ENCODE data around the gene CARD14. TPM values are rescaled to one million over a fixed set of nuclear protein-coding genes. Genes with fewer than 3 reads are reported as not detected.
"Not testable (repeated sequence)": the region's sequence is repeated elsewhere in the genome, so short reads cannot be mapped to it uniquely, and the experiment has no call there.

CARD14 gene
- total RNA-seq, 1 experiment from 2014 or later = 2.3 TPM

DNA sequence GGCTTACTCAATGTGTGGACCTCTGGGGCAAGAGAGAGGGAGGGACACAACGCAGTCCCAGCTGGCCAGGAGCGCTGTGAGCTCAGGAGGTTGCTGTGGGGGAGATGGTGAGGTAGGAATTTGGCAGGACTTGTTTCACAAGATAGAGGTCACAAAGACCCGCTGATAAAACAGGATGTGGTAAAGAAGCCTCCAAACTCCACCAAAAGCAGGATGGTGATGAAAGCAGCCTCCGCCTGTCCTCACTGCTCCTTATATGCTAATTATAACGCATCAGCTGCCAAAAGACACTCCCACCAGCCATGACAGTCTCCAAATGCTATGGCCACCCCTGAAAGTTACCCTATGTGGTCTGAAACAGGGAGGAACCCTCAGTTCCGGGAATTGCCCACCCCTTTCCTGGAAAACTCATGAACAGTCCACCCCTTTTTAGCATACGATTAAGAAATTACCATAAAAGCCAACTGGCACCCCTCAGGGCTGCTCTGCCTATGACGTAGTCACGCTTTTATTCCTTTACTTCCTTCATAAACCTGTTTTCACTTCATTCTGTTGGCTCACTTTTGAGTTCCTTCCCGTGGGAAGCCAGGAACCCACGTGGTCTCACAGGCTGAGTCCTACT lies 17.6 kb upstream of the CARD14 start:
- H3K4me1 ChIP-seq (ENCODE audit: insufficient read depth, low read length) = no peaks in the 10 kb centered on the region
- TF ChIP-seq EZH2phosphoT487 (IDR thresholded peaks at IDR 0.05; ENCODE audit: borderline replicate concordance, low read length) = no peak
- no peak for TF ChIP-seq EZH2 (IDR thresholded peaks at IDR 0.05; ENCODE audit: low read length, unreplicated experiment)
- no peak for TF ChIP-seq CTCF (conservative IDR thresholded peaks at IDR 0.05; ENCODE audit: low read depth, low read length)
- no peaks in the 10 kb centered on the region for H3F3A ChIP-seq (ENCODE audit: low read length, unreplicated experiment)
- ATAC-seq = no peak
- H3K4me3 ChIP-seq (ENCODE audit: low read length) = no peak overlapping the region
- peaks cover 22% of the 10 kb centered on the region for H3K79me2 ChIP-seq (ENCODE audit: low read length)
- DNase-seq = no peak
- no peaks in the 10 kb centered on the region for H3K27me3 ChIP-seq (ENCODE audit: low read length)
- no peak overlapping the region for H3K4me2 ChIP-seq (ENCODE audit: low read length)
- ChIA-PET CTCF (no interaction called here), POLR2A (ENCODE audit: unreplicated experiment) (no interaction called here)
- intact Hi-C loops (cut with micrococcal nuclease) = no loop called here
- H3K9me3 ChIP-seq (ENCODE audit: low read length) = peaks cover 7% of the 10 kb centered on the region
- no peaks in the 10 kb centered on the region for H3K9me2 ChIP-seq (replicated peaks; ENCODE audit: low read length)
- H4K20me1 ChIP-seq (ENCODE audit: low read length) = no peaks in the 10 kb centered on the region
- BruUV-seq (replicated peaks) = no TSS peak
- no peak overlapping the region for H2AFZ ChIP-seq (ENCODE audit: low read length)
- H3K36me3 ChIP-seq (ENCODE audit: low read depth, low read length) = no peaks in the 10 kb centered on the region
- no peak overlapping the region for H3K9ac ChIP-seq (ENCODE audit: low read length)
- no peak overlapping the region for H3K27ac ChIP-seq (ENCODE audit: low read length)

DNA sequence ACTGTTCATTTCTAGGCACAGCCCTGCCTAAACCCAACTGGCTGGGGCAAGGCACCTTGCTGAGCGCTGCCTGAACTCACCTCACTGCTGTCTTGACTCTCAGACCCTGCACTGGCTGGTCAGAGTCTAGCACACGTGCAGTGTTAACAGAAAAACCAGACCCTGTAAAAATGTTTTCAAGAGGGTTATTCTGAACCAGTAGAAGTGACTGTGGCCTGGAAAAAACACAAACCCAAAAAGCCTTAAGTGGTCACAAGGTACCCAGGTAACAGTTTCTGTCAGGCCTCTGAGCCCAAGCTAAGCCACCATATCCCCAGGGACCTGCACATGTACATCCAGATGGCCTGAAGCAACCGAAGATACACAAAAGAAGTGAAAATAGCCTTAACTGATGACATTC lies 16.8 kb upstream of the CARD14 start:
- ChIA-PET CTCF (no interaction called here), POLR2A (ENCODE audit: unreplicated experiment) (no interaction called here)
- H3K4me2 ChIP-seq (ENCODE audit: low read length) = no peak overlapping the region
- TF ChIP-seq CTCF (conservative IDR thresholded peaks at IDR 0.05; ENCODE audit: low read depth, low read length) = no peak
- TF ChIP-seq EZH2 (IDR thresholded peaks at IDR 0.05; ENCODE audit: low read length, unreplicated experiment) = no peak
- no peak for TF ChIP-seq EZH2phosphoT487 (IDR thresholded peaks at IDR 0.05; ENCODE audit: borderline replicate concordance, low read length)
- intact Hi-C loops (cut with micrococcal nuclease) = no loop called here
- H3K36me3 ChIP-seq (ENCODE audit: low read depth, low read length) = no peaks in the 10 kb centered on the region
- peaks cover 14% of the 10 kb centered on the region for H3K79me2 ChIP-seq (ENCODE audit: low read length)
- H3K27ac ChIP-seq (ENCODE audit: low read length) = no peak overlapping the region
- H4K20me1 ChIP-seq (ENCODE audit: low read length) = no peaks in the 10 kb centered on the region
- H2AFZ ChIP-seq (ENCODE audit: low read length) = no peak overlapping the region
- no peaks in the 10 kb centered on the region for H3K9me2 ChIP-seq (replicated peaks; ENCODE audit: low read length)
- H3F3A ChIP-seq (ENCODE audit: low read length, unreplicated experiment) = no peaks in the 10 kb centered on the region
- H3K9ac ChIP-seq (ENCODE audit: low read length) = no peak overlapping the region
- H3K4me1 ChIP-seq (ENCODE audit: insufficient read depth, low read length) = no peaks in the 10 kb centered on the region
- H3K4me3 ChIP-seq (ENCODE audit: low read length) = no peak overlapping the region
- peaks cover 7% of the 10 kb centered on the region for H3K9me3 ChIP-seq (ENCODE audit: low read length)
- BruUV-seq (replicated peaks) = no TSS peak
- ATAC-seq (no peak), DNase-seq (no peak)
- H3K27me3 ChIP-seq (ENCODE audit: low read length) = no peaks in the 10 kb centered on the region

DNA sequence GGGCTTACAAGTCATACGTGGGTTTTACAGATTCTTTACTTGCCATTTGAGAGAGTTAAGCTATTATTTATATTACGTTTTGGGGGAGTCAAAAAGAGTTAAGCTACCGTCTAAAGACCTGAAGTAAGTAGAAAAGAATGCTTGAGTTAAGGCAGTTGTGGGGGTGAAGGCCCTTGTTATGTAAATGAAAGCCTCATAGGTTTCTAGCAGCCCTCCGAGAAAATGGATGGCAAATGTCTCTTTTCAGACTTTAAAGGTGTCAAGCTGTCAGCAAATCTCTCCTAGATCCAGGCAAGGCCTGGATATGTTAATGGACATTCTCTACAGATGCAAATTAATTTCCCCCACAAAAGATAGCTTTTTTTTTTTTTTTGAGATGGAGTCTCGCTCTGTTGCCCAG lies 15.7 kb upstream of the CARD14 start:
- no peak overlapping the region for H3K4me2 ChIP-seq (ENCODE audit: low read length)
- H3K9me3 ChIP-seq (ENCODE audit: low read length) = peaks cover 7% of the 10 kb centered on the region
- ChIA-PET POLR2A (ENCODE audit: unreplicated experiment) (no interaction called here), CTCF (no interaction called here)
- DNase-seq = no peak
- H2AFZ ChIP-seq (ENCODE audit: low read length) = no peak overlapping the region
- H3K9me2 ChIP-seq (replicated peaks; ENCODE audit: low read length) = no peaks in the 10 kb centered on the region
- no peak overlapping the region for H3K4me3 ChIP-seq (ENCODE audit: low read length)
- no peak for ATAC-seq
- H3K4me1 ChIP-seq (ENCODE audit: insufficient read depth, low read length) = no peaks in the 10 kb centered on the region
- H3K9ac ChIP-seq (ENCODE audit: low read length) = no peak overlapping the region
- H3K79me2 ChIP-seq (ENCODE audit: low read length) = peaks cover 3% of the 10 kb centered on the region; the same call in 1 of the 2 replicates
- H3F3A ChIP-seq (ENCODE audit: low read length, unreplicated experiment) = no peaks in the 10 kb centered on the region
- BruUV-seq (replicated peaks) = no TSS peak
- H3K36me3 ChIP-seq (ENCODE audit: low read depth, low read length) = no peaks in the 10 kb centered on the region
- no peak for TF ChIP-seq EZH2 (IDR thresholded peaks at IDR 0.05; ENCODE audit: low read length, unreplicated experiment)
- TF ChIP-seq EZH2phosphoT487 (IDR thresholded peaks at IDR 0.05; ENCODE audit: borderline replicate concordance, low read length) = no peak
- no peak for TF ChIP-seq CTCF (conservative IDR thresholded peaks at IDR 0.05; ENCODE audit: low read depth, low read length)
- H3K27me3 ChIP-seq (ENCODE audit: low read length) = no peaks in the 10 kb centered on the region
- intact Hi-C loops (cut with micrococcal nuclease) = no loop called here
- H3K27ac ChIP-seq (ENCODE audit: low read length) = no peak overlapping the region
- no peaks in the 10 kb centered on the region for H4K20me1 ChIP-seq (ENCODE audit: low read length)

DNA sequence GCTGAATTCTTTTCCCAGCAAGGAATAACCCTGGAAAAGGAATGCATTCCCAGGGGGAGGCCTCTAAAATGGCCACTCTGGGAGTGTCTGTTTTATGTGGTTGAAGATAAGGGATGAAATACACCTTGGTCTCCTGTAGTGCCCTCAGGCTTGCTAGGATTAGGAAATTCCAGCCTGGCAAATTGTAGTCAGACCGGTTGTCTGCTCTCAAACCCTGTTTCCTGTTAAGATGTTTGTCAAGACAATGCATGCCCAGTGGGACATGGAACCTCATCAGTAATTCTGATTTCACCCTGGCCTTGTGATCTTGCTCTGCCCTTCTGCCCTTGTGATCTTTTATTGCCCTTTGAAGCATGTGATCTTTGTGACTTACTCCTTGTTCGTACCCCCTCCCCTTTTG lies 14.2 kb upstream of the CARD14 start:
- H4K20me1 ChIP-seq (ENCODE audit: low read length); H3K9me2 ChIP-seq (replicated peaks; ENCODE audit: low read length); BruUV-seq (replicated peaks); H3K9ac ChIP-seq (ENCODE audit: low read length); H3K27ac ChIP-seq (ENCODE audit: low read length); H3K4me1 ChIP-seq (ENCODE audit: insufficient read depth, low read length); H3F3A ChIP-seq (ENCODE audit: low read length, unreplicated experiment); H3K27me3 ChIP-seq (ENCODE audit: low read length); CTCF ChIA-PET; H3K4me3 ChIP-seq (ENCODE audit: low read length); intact Hi-C loops (cut with micrococcal nuclease); H3K9me3 ChIP-seq (ENCODE audit: low read length); H3K79me2 ChIP-seq (ENCODE audit: low read length); H3K36me3 ChIP-seq (ENCODE audit: low read depth, low read length); H3K4me2 ChIP-seq (ENCODE audit: low read length); POLR2A ChIA-PET (ENCODE audit: unreplicated experiment); H2AFZ ChIP-seq (ENCODE audit: low read length); ATAC-seq: not testable (repeated sequence)
- DNase-seq = peak; percentile 27

Measured in PC-3 (cell line).